Globus pallidus (tissue), 1 donor: ENCODE data around the gene NOS2.
"Not testable (repeated sequence)": the region's sequence is repeated elsewhere in the genome, so short reads cannot be mapped to it uniquely, and the experiment has no call there.

ENCODE experiments used
- DNase-seq: peaks from one replicate; pipeline ENCODE4 v3.0.0-alpha.2; 2015; ENCODE audit warnings: low spot score

The NOS2 gene

DNA sequence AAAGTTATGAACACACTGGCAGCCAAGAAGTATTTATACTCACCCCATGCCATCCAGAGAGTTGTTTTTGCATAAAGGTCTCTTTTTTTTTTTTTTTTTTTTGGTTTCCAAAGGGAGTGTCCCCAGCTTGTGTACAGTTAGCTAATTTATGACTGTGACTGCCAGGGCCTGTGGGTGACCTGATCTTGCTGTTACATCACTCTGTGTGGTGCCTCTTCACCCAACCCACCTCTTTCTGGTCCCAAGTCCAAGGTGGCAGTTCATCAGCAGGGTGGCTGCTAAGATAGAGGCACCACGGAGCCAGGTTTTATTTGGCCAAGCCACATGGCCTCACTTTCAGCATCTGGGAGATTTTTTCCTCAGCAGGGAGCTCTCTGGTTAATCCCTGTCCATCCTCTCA lies at the start of gene NOS2:
TSS of gene NOS2 (minus strand) at position 8 of the 400 bp plus-strand sequence. CDS start 1,720 bp downstream, outside the sequence.
- DNase-seq = no peak

DNA sequence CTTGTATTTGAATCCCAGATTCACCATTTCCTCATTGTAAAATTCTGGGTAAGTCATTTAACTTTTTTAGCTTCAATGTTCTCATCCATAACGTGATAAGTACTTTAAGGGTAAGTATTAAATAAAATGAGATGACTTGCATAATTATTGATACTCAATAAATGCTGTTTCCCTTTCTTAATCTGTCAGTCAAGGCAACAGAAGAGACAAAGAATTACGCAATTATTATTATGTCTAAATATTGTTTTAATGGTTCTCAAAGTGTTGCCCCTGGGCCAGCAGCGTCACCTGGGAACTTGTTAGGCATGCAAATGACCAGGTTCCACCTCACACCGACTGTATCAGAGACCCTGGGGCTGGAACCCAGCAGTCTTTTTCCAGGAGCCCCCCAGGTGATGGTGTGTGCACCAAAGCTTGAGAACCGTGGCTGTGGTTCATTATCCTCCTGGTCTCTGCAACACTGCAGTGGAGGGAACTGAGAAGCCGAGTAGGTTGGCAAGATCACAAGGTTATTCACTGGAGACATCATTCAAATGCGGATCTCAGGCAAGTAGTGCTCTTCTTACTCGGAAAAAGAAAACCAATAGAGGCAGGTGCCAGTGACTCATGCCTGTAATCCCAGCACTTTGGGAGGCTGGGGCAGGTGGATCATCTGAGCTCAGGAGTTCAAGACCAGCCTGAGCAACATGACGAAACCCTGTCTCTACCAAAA lies 49.3 kb upstream of the NOS2 start:
- no peak for DNase-seq

GRCh38 chr17:27848931-27849330 lies 48.6 kb upstream of the NOS2 start:
- no peak for DNase-seq

DNA sequence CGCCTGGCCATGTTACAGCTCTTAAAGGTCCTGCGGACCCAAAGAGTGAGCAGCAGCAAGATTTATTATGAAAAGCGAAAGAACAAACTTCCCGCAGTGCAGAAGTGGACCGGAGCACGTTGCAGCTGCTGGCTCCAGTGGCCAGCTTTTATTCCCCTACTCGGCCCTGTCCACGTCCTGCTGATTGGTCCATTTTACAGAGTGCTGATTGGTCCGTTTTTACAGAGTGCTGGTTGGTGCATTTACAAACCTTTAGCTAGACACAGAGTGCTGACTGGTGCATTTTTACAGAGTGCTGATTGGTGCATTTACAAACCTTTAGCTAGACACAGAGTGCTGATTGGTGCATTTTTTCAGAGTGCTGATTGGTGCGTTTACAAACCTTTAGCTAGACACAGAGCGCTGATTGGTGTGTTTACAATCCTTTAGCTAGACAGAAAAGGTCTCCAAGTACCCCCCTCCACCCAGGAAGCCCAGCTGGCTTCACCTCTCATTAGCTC lies 46.5 kb upstream of the NOS2 start:
- DNase-seq = not testable (repeated sequence)

- DNase-seq = no peak
Observed at GRCh38 chr17:27846042-27846655, 45.8 kb upstream of the NOS2 start.

- DNase-seq = no peak
Observed at GRCh38 chr17:27845264-27846041, 45.1 kb upstream of the NOS2 start.

- DNase-seq = no peak
Observed at GRCh38 chr17:27840688-27841087, 40.4 kb upstream of the NOS2 start.

GRCh38 chr17:27840406-27840678 lies 40.0 kb upstream of the NOS2 start:
- not testable (repeated sequence) for DNase-seq

GRCh38 chr17:27839571-27840405 lies 39.5 kb upstream of the NOS2 start:
- not testable (repeated sequence) for DNase-seq

GRCh38 chr17:27838607-27839006 lies 38.3 kb upstream of the NOS2 start:
- DNase-seq = not testable (repeated sequence)

DNA sequence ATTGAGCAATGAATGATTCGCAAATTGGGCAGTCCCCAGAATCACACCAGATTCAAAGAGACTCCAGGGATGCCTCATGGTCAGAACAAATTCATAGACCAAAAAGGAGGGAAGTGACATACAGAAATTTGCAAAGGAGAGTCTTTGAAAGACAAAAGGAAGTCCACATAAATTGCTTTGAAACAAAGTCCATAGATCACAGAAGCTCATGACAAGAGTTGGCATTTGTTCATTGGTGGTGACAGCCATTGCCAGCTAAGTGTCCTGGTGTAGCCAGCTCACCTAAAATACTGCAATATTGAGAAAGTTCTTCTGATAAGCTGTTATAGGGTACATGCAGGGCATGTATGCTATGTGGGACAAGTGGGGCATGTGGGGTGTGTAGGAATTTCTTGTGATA lies 37.4 kb upstream of the NOS2 start:
- not testable (repeated sequence) for DNase-seq

GRCh38 chr17:27836651-27837050 lies 36.3 kb upstream of the NOS2 start:
- DNase-seq = no peak

DNA sequence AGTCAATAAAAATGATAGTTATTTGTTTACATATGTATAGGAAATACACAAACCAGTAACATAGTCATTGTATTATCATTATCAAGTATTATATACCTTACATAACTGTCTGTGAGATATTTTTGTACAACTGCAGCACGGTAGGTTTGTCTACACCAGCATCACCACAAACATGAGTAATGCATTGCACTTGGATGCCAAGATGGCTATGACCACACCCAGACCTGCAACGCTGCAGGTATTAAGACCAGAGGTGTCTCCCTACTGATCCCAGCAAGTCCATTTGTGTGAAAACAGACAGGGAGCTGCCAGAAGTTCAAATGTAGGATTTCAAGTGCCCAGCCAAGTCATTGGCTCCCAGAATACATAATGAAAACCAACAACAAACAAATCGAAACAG lies 34.2 kb upstream of the NOS2 start:
- DNase-seq = no peak

DNA sequence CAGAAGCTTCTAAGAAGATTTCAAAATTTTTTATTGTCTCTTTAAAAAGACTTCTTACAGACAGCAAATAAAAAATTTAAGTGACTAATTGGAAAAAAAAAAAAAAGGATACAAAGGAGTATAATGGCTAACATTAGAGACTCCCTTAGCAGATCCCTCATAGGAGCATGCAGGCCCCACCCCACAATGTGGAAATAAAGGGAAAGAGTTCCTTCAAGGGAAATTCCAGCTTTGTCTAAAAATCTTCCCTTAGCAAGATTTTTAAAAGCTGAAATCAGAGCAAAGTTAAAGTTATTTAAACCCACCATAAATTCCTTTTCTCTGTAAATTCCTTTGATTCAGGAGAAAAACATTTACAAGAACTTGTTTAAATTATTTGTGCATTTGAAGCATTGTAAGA lies 32.5 kb upstream of the NOS2 start:
- no peak for DNase-seq

- DNase-seq = not testable (repeated sequence)
Observed at GRCh38 chr17:27829888-27830287, 29.6 kb upstream of the NOS2 start.

DNA sequence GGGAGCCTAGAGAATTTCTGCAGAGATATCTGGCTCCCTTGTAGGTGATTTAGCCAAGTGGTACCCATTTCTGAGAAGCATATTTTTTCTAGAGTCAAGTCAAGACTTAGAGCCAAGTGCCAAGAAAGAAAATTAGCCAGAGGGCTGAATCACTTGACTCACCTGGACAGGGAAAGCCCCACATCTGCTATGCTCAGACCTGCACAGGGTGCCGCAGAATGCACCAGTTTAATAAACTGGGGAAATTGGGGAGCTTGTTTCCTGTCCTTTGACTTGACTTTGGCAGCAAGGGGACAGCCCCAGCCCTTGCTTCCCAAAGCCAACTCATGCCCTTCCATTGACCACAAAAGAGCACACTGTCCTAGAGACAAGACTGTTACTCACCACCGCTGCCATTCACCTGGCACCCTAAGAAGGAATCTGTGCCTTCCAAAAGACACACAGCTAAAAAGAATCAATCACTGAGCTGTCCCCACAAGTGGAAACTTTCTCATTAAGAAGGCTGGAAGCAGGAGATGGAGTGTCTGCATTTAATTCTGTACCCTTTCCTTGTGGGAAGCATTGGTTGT lies 28.9 kb upstream of the NOS2 start:
- DNase-seq = not testable (repeated sequence)

DNA sequence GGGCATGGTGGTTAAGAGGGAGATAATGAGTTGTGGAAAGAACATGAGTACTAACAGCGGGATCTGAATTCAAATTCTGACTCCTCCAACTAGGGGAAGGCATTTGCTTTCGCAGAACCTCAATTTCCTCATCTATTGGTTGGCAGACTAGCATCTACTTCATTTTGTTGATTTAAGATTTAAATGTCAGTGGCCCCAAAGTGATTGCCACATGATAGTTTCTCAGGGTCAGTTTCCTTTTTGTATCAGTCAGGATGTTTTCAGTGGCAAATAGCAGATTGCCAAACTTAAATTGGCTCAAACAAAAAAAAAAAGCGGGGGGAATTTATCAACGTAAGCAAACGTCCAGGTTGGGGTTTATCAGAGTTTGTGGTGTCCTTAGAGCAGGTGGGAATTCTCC lies 25.1 kb upstream of the NOS2 start:
- no peak for DNase-seq

DNA sequence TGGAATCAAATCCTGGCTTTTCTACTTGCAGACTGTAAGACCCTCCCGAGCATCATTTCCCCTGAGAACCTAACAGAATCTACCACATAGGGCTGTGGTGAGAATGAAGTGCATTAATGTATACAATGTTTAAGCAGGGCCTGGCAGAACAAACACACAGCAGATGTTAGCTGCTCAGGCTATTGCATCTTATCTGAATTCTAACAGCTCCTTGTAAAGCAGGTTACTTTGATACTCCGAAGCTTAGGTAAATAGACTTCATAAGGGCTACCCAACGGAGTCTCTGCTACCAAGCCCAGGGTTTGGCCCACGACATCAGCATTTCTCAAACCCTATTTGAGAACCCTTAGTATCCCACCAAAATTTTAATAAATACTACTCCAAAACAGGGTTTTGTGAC lies 24.4 kb upstream of the NOS2 start:
- DNase-seq = no peak

GRCh38 chr17:27824176-27824715 lies 23.9 kb upstream of the NOS2 start:
- no peak for DNase-seq

GRCh38 chr17:27822108-27822507 lies 21.8 kb upstream of the NOS2 start:
- DNase-seq = not testable (repeated sequence)

- DNase-seq = no peak
Observed at GRCh38 chr17:27821318-27821717, 21.0 kb upstream of the NOS2 start.
